OCI-LY7 (cell line): ENCODE data around the gene CLTCL1.

Experiments
- EZH2phosphoT487 ChIP-seq: fragments of 200-600 bp; sonication (generic); IDR thresholded peaks from 2 replicates; pipeline ENCODE4 v1.6.1; 2018; ENCODE audit warnings: low read depth, borderline replicate concordance, mild to moderate bottlenecking, mixed run types, antibody characterized with exemption, low read length, moderate library complexity, mixed read lengths
- TF ChIP-seq, protein P1 (sequence below): fragments of 200-600 bp; sonication (generic); conservative IDR thresholded peaks from 2 replicates; pipeline ENCODE4 v1.5.1; 2014; ENCODE audit warnings: mild to moderate bottlenecking, antibody characterized with exemption, low read length, moderate library complexity, mixed read lengths

GRCh38 chr22:19184276-19184997 is 107.1 kb downstream of the CLTCL1 start:
- TF ChIP-seq, protein P1, sequence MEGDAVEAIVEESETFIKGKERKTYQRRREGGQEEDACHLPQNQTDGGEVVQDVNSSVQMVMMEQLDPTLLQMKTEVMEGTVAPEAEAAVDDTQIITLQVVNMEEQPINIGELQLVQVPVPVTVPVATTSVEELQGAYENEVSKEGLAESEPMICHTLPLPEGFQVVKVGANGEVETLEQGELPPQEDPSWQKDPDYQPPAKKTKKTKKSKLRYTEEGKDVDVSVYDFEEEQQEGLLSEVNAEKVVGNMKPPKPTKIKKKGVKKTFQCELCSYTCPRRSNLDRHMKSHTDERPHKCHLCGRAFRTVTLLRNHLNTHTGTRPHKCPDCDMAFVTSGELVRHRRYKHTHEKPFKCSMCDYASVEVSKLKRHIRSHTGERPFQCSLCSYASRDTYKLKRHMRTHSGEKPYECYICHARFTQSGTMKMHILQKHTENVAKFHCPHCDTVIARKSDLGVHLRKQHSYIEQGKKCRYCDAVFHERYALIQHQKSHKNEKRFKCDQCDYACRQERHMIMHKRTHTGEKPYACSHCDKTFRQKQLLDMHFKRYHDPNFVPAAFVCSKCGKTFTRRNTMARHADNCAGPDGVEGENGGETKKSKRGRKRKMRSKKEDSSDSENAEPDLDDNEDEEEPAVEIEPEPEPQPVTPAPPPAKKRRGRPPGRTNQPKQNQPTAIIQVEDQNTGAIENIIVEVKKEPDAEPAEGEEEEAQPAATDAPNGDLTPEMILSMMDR: no peak
- no peak for TF ChIP-seq EZH2phosphoT487
